ENCODE measurements around the gene ANKRD13A. TPM values are rescaled to one million over a fixed set of nuclear protein-coding genes. Genes with fewer than 3 reads are reported as not detected.
A peak's percentile ranks its signal among the peaks of the same experiment; 100 is the strongest.

ANKRD13A gene
- total RNA-seq, 4 donors from 2014 or later = 19.0 to 29.3 (median 20.5) TPM

- in situ Hi-C loops (cut with MboI; ENCODE audit: low sequenced_read_pairs in 4 of 4) = no loop called here
- peaks cover 2 to 45% of the 10 kb centered on the region in 2 donors for H3K36me3 ChIP-seq
- ATAC-seq (no peak), DNase-seq (no peak)
- H3K27ac ChIP-seq = peak overlapping the region; percentile 74 to 84 (median 75)
- intact Hi-C loops (cut with DNase I; ENCODE audit: low total_unique reads) = no loop called here
- H3K27me3 ChIP-seq = no peaks in the 10 kb centered on the region
- H3K4me1 ChIP-seq = peaks cover 13 to 14% of the 10 kb centered on the region in 2 donors
- TF ChIP-seq POLR2A (IDR thresholded peaks at IDR 0.05) = no peak
- TF ChIP-seq CTCF (IDR thresholded peaks at IDR 0.05 in 4 of 5, conservative IDR thresholded peaks at IDR 0.05 in 1 of 5) = no peak
- no peaks in the 10 kb centered on the region for H3K9me3 ChIP-seq
- no peak overlapping the region for H3K4me3 ChIP-seq
Observed at GRCh38 chr12:109963330-109963729, 35.9 kb upstream of the ANKRD13A start.

- no peaks in the 10 kb centered on the region for H3K27me3 ChIP-seq
- H3K4me3 ChIP-seq = no peak overlapping the region
- ATAC-seq = peak; percentile 99 to 100
- no peaks in the 10 kb centered on the region for H3K9me3 ChIP-seq
- H3K27ac ChIP-seq = peak overlapping the region; percentile 74 to 84 (median 75)
- intact Hi-C loops (cut with DNase I; ENCODE audit: low total_unique reads) (no loop called here), in situ Hi-C loops (cut with MboI; ENCODE audit: low sequenced_read_pairs in 4 of 4) (no loop called here)
- peaks cover 2 to 43% of the 10 kb centered on the region in 2 donors for H3K36me3 ChIP-seq
- DNase-seq = peak; percentile 64 to 73
- peaks cover 13 to 14% of the 10 kb centered on the region in 2 donors for H3K4me1 ChIP-seq
- TF ChIP-seq POLR2A (IDR thresholded peaks at IDR 0.05) (no peak), CTCF (IDR thresholded peaks at IDR 0.05 in 4 of 5, conservative IDR thresholded peaks at IDR 0.05 in 1 of 5) (no peak)
Observed at GRCh38 chr12:109963743-109964429, 35.3 kb upstream of the ANKRD13A start.

GRCh38 chr12:109966546-109966945 lies 32.7 kb upstream of the ANKRD13A start:
- DNase-seq = no peak
- no peak overlapping the region for H3K27ac ChIP-seq
- intact Hi-C loops (cut with DNase I; ENCODE audit: low total_unique reads) = no loop called here
- no peaks in the 10 kb centered on the region for H3K27me3 ChIP-seq
- no peak overlapping the region for H3K4me3 ChIP-seq
- no peak for TF ChIP-seq CTCF (IDR thresholded peaks at IDR 0.05 in 4 of 5, conservative IDR thresholded peaks at IDR 0.05 in 1 of 5)
- TF ChIP-seq POLR2A (IDR thresholded peaks at IDR 0.05) = no peak
- in situ Hi-C loops (cut with MboI; ENCODE audit: low sequenced_read_pairs in 4 of 4) = no loop called here
- H3K9me3 ChIP-seq = no peaks in the 10 kb centered on the region
- peaks cover 0 to 39% of the 10 kb centered on the region in 2 donors for H3K36me3 ChIP-seq
- no peak for ATAC-seq
- peaks cover 13 to 14% of the 10 kb centered on the region in 2 donors for H3K4me1 ChIP-seq

GRCh38 chr12:109967383-109968031 lies 31.7 kb upstream of the ANKRD13A start:
- no peak for ATAC-seq
- no peak for DNase-seq
- intact Hi-C loops (cut with DNase I; ENCODE audit: low total_unique reads) = no loop called here
- in situ Hi-C loops (cut with MboI; ENCODE audit: low sequenced_read_pairs in 4 of 4) = no loop called here
- no peak for TF ChIP-seq POLR2A (IDR thresholded peaks at IDR 0.05)
- TF ChIP-seq CTCF (IDR thresholded peaks at IDR 0.05 in 4 of 5, conservative IDR thresholded peaks at IDR 0.05 in 1 of 5) = no peak
- peaks cover 13 to 14% of the 10 kb centered on the region in 2 donors for H3K4me1 ChIP-seq
- peak overlapping the region in 2 of 4 donors; percentile 33 to 46 for H3K27ac ChIP-seq
- no peaks in the 10 kb centered on the region for H3K27me3 ChIP-seq
- H3K4me3 ChIP-seq = no peak overlapping the region
- peaks cover 0 to 41% of the 10 kb centered on the region in 2 donors for H3K36me3 ChIP-seq
- H3K9me3 ChIP-seq = no peaks in the 10 kb centered on the region
